Left renal pelvis (tissue), 4 donors: ENCODE measurements around the gene ARHGAP23. TPM values are rescaled to one million over a fixed set of nuclear protein-coding genes. Genes with fewer than 3 reads are reported as not detected.
"Not testable (repeated sequence)": the region's sequence is repeated elsewhere in the genome, so short reads cannot be mapped to it uniquely, and the experiment has no call there.

Experiments
- DNase-seq, 4 donors: peaks; one replicate each; pipeline ENCODE4 v3.0.0-alpha.2; 2013; ENCODE audit warnings: low read depth in 4 of 4, low spot score in 3 of 4
- polyA plus RNA-seq, 4 donors: library from polyadenylated mRNA; unstranded; fragments of 120-200 nt; gene quantifications; one replicate each; pipeline ENCODE4 v1.2.1, GENCODE V29; 2013; ENCODE audit not compliant: insufficient read length in 4 of 4

Gene ARHGAP23
- polyA plus RNA-seq, 4 donors = 43.2 to 62.7 (median 57.1) TPM

DNA sequence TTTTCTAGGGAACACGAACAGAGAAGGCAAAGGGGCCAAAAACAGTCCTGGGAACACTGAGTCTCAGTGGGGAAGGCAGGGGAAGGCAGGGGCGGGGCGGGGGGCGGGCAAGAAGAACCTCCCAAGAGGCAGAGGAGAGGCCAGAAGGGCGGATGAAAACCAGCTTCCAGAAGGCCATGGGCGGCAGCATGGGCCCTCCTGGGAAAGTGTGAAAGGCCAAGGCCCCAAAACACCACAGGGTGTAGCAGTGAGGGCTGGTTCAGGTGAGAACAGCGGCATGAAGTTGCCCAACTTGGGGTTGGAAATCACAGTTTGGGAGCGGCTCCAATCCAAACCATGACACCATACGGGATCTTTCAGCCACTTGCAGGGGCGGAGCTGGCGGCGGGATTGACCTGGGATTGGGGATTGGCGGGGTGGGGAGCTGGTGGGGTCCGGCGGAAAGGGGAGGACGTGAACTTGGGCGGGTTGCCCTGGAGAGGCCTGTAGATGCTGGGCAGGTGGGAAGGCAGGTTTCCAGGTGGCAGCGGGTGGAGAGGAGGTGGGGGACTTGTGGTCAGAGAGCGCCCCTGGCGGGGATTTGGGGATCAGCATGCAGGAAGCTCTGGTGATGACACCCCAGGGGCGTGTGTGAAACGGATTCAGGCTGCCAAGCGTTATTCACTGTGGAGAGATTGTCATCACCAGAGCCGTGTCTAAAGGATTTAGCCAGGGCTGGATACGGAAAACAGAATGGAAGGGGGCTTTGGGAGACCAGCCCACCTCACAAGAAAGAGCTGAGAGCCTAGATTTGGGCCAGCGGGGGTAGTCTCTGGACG, 80.9 kb downstream of the ARHGAP23 start:
- peak in 3 of 4 donors; percentile 67 to 79 (median 77) for DNase-seq

DNA sequence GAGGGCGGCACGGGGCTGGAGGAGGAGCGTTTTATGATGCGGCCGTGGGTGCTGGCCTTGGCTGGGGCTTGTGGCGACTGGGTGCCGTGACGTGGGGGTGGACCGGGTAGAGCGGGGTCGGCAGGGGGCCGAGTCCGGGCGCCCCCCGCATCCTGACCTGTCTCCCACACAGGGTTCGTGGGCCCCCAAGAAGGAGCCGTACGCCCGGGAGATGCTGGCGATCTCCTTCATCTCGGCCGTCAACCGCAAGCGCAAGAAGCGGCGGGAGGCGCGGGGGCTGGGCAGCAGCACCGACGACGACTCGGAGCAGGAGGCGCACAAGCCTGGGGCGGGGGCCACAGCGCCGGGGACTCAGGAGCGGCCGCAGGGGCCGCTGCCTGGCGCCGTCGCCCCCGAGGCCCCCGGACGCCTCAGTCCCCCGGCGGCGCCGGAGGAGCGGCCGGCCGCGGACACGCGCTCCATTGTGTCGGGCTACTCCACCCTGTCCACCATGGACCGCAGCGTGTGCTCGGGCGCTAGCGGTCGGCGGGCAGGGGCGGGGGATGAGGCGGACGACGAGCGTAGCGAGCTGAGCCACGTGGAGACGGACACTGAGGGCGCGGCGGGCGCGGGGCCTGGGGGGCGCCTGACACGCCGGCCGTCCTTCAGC, 81.6 kb downstream of the ARHGAP23 start:
- no peak for DNase-seq

DNA sequence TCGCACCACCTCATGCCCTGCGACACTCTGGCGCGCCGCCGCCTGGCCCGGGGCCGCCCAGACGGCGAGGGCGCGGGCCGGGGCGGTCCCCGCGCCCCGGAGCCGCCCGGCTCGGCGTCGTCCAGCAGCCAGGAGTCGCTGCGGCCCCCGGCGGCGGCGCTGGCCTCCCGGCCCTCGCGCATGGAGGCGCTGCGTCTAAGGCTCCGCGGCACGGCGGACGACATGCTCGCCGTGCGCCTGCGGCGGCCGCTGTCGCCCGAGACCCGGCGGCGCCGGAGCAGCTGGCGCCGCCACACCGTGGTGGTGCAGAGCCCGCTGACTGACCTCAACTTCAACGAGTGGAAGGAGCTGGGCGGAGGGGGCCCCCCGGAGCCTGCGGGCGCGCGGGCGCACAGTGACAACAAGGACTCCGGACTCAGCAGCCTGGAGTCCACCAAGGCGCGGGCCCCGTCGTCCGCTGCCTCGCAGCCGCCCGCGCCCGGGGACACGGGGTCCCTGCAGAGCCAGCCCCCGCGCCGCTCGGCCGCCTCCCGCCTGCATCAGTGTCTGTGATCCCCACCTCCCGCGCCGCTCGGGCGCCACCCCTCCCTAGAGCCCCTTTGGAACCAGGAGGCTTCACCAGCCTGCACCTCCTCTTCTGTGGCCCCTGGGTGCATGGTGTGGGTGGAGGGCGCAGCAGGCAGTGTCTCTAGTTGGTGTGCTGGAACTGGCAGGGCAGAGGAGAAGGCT, 82.3 kb downstream of the ARHGAP23 start:
- DNase-seq = no peak

DNA sequence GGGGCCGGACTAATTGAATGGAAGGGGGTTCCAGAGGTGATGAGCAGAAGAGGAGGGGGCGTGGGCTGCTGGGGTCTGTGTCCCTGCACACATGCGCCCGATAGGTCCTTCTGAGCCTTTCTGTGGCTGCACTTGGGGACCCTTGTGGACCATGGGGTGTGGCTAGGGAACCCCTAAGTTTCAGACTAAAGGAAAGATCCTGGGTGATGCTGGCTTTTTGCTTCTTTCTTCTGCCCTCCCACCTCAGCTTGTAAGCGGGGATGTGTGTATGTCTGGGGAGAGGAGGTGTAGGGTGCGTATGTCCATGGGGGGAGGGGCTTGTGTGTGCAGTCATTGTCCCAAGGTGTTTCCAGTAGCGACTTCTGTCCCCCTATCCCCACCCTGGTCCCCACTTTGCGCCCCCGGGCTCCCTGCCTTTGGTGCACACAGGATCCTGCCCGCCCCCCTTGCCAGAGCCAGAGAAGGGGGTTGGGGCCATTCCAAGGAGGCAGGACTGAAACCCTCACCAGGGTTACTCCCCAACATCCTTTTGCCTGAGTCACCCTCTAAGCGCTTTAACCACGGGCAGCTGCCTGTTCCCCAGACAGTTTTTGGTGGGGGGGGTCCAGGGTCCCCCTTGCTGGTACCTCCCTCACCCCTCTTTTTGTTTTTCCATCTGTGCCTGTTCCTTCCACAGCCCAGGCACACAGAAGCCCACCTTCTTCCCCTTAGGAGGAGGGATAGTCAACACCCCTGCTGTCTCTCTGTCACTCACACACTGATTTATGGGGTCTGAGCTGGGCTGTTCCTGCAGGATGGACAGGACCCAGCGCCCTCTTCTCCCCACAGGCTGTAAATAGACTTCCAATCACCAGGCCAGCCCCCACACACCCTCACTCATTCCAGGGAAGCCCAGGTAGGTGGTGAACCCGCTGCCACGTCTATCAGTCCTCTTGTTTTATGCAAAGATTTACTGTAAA, 83.2 kb downstream of the ARHGAP23 start:
- no peak for DNase-seq

DNA sequence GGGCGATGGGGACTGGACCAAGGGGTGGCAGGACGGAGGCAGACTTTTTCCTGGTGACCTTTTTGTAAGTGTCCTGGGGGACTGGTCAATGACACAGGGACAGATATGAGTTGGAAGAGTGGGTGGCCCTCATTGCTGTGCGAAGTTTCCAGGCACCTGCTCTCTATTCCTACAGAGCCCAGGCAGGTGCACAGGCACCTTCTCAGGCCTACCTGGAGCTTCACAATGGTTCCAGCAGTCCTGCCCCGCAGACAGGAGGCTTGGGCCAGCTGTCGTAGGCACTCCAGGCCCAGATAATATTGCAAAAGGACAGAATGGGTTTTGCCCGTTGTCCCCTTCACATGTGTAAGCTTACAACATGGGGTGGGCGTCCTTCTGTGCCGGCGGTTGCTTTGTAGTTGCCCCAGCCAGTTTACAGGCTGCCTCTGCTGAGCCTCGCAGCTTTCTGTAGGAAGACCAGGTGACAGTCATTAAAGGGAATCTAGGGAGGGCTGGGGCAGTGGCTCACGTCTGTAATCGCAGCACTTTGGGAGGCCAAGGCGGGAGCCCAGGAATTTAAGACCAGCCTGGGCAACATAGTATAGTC, 84.3 kb downstream of the ARHGAP23 start:
- DNase-seq = no peak

DNA sequence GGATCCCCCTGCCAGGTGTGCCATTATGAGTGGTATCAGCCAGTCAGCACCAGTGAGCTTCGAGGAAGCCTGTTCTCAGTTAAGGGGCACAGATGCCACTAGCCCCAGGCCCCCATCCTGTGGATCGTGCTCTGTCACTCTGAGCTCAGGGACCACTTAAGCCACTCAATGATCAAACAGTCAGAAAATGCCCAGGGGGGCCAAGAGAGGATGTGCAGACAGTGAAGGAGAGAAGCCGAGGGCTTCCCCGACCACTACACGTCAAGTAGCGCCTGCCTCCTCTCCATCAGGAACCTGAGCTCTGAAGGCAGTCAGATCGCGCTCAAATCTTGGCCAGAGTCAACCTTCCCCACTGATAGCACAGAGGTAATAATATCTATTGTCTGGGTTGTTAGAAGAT, 98.3 kb downstream of the ARHGAP23 start:
- DNase-seq = not testable (repeated sequence)

DNA sequence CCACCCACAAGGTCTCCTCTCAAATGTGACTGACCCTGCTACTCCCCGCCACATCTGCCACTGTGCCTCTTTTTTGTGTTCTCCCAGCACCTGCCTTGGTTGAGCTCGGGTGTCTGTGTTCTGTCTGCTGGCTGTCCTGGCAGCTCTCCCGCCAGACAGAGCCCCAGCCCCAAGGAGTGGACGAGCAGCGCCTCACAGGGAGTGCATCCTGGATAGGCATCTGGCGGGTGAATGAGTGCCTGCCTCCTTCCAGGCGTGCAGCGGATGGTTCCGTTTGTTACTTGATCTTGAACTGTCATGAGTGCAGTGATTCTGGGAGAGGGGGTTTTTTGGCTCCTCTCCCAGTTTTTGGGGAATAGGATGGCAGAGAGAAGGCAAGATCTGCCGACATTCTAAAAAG, 99.9 kb downstream of the ARHGAP23 start:
- not testable (repeated sequence) for DNase-seq

DNA sequence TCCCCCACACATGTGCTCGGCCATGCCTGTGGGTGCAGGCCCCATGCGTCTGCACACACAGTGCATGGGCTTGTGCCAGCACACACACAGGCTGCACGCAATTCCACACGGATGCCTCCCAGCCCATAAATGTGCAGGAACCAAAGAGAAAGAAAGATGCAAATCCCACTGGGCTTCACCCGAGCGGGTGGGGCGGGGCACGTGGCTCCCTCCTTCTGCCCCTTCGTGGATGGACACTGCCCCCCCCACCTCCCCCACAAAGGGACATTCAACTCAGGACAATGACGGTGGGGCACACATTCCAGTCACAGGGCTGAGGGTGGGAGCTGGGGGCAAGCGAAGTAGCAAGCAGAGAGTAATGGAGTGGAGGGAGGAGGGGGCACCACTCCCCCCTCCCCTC, 102.6 kb downstream of the ARHGAP23 start:
- DNase-seq = not testable (repeated sequence)

DNA sequence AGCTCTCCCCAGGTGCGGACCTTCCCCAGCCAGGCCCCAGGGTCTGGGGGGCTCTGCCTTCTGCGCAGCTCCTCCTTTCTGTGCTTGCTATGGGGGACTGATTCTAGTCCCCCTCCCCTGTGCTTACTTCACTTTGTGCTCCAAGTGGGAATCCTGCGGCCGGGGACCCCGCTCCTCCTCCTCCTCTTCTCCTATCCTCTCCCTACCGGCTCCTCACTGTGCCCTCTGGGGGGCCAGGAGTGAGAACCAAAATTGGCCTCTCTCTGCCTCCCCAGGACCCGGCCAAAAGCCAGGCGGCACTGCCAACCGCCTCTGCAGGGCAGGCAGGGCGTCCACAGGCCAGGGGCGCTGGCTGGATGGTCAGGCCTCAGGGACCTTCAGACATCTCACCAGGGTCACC, 103.5 kb downstream of the ARHGAP23 start:
- not testable (repeated sequence) for DNase-seq

DNA sequence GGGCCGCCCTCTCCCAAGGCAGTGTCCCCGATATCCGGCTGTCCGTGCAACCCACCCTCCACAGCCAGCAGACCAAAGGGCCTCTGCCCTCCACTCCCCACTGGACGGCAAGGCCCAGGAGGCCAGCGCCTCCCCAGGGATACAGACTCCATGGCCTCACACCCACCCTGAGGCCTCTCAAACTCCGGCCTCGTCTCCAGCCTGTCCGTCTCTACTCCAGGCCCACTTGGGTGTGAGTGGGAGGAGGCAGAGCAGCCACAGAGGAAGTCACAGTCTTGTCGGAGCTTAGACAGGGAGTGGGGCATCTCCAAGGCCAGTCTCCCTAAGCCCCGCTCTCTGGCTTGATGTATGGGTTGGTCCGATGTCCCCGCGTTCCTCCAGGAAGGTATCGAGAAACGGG, 104.2 kb downstream of the ARHGAP23 start:
- no peak for DNase-seq

DNA sequence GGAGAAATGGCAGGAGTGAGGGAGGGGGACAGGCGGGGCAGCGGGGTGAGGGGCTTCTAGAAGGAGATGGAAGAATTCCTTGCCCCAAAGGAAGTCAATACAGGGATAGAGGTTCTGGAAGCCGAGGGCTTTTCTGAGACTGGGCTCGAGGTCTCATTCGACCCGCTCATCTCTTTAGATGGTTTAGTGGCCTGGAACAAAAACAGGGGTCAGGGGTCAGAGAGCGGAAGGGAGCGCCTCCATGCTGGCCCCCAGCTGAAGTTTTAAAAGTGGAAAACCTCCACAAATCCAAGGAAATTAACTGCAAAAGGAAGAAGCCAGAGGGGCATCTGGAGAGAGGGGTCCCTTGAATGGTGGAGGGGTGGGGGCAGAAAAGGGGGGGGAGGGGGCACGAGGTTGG, 105.0 kb downstream of the ARHGAP23 start:
- no peak for DNase-seq

DNA sequence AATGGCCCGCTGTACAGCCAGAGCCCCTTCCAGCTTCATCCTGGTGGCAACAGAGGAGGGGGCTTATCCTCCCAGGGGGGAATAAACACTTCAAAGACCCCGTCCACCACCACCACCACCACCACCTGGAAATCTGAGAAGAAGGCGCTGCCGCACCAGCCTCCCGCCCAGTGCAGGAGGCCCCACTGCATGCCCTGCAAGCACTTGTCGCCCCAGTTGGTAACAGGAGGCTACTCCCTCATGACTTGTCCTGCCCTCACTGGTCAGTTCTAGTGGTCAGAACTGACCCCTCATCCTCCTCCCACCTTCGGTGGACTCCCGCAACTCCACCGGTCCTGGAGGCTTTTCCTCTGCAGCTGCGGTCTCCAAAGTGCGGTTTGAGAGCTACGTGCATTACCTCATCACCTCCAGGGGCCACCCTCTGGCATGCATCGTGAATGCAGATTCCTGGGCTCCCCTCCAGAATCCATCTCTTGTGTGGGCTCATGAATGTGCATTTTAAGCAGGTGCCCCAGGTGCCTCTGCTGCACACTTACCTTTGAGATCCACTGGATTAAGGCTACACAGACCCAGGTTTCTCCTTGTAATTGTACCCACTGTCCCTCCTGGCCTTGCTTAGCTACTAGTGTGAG, 105.7 kb downstream of the ARHGAP23 start:
- no peak for DNase-seq

DNA sequence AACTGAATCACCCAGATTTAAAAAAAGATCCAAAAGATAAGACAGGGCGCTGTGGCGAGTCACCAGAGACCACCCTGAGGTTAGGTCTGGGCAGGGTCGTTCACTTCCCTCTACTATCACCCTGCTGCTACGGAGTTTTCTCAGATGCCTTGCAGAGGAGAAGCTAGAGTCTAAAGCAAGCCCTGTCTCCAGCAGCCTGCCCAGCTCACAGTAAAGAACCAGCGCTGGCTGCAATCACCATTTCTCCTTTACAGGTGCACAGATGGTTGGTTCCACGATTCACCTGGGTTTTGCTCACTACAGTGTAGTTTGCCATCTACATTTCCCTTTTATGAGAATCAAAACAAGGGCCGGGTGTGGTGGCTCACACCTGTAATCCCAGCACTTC, 106.2 kb downstream of the ARHGAP23 start:
- DNase-seq = no peak

DNA sequence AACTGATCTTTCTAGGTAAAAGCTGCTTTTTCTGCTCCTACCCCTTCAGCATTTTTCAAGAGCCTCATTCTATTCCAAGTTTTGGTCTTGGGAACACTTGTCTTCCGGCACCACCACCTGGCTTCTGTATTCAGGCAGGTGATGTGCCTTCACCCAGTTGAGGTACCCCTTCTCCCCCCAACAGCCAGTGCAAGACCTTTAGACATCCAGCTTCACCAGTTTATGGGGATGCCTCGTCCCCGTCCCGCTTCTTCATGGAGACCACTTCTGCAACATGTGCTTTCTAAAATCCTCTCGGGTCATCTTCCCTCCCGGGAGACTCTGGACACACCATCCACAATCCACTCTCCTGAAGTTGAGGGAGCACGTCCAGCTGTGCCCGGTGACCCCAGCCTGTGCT, 107.6 kb downstream of the ARHGAP23 start:
- DNase-seq = no peak

DNA sequence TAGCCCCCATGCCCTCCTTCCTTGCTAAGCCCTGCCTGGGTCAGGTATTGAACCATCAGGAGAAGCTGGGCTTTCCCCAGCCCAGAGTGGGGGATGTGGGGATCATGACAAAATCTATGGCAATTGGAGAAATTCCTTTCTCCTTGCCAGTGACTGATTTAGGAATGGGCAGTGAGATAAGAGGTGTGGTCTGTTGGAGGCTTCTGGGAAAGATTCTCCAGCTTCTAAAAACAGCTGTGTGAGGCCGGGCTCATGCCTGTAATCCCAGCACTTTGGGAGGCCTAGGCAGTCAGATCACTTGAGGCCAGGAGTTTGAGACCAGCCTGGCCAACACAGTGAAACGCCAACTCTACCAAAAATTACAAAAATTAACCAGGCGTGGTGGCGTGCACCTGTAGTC, 108.4 kb downstream of the ARHGAP23 start:
- DNase-seq = no peak

DNA sequence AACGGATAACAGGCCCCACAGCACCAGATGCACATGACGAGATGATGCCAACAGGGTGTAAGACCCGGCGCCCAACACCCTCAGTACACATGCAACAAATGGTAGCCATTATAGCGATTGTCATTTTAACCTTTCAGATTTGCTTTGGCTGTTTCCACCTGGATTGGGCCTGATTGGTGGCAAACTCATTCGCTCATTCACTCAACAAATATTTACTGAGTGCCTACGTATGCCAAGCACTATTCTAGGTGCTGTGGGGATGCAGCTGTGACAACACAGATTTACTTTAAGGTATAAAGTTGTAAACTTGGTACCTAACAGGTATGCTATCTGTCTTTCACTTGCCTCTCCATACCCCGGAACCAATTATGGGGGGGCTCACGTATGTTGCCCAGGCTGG, 110.6 kb downstream of the ARHGAP23 start:
- DNase-seq = no peak

DNA sequence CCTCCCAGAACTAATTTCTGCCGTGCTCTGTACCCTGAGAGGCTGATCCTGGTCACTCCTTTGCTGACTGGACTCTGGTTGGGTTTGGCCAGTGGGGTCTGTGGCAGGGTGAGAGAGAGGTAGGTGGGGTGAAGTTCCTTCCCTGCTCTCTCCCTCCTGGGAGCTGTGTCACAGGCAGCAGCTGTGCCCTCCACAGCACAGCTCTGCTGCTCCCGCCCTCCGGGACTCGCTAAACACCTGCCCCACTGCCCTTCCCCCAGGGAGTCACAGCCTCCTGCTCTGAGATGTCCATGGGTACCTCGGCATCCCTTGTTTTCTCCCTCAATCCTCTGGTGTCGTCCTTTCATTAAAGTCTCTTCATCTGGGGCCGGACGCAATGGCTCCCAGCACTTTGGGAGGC, 111.1 kb downstream of the ARHGAP23 start:
- DNase-seq = no peak

DNA sequence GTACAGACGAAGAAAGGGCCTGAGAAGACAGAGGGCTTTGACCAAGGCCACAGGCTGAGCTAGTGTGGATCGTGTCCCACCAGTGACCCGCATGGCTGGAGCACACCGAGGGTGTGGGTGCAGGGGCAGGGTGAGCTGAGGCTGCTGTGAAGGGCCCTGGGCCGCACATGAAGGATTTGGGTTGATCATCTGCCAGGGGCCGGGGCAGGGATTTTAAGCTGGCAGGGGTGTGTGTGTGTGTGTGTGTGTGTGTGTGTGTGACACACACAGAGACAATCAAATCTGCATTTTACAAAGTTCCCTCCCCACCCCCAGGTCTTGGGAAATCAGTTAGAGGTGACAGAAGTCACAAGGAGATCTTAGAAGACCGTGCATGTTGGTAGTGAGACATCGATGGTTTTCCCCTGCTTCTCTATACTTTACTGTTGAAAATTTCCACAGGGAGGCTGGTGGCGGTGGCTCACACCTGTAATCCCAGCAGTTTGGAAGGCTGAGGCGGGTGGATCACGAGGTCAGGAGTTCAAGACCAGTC, 112.3 kb downstream of the ARHGAP23 start:
- DNase-seq = no peak

DNA sequence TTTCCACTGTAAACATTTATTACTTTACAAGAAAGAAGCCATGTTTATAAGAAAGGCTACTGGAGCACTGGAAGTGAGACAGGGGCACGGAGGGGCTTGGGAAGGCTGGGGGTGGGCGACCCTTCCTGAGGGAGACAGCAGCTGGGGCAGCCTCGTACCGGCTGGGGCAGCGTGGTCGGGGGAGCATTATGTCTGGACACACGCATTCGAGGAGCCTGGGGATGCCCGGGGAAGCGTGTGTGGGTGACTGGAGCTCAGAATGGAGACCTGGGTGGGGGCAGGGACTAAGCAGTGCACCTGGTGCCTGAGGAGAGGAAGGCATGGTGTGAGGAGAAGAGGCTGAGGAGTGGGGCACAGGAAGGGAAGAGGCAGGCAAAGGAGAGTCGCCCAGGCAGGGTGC, 113.0 kb downstream of the ARHGAP23 start:
- DNase-seq = no peak
